ENCODE data around the gene ZNF28.
"Not testable (repeated sequence)": the region's sequence is repeated elsewhere in the genome, so short reads cannot be mapped to it uniquely, and the experiment has no call there.

The ZNF28 gene

DNA sequence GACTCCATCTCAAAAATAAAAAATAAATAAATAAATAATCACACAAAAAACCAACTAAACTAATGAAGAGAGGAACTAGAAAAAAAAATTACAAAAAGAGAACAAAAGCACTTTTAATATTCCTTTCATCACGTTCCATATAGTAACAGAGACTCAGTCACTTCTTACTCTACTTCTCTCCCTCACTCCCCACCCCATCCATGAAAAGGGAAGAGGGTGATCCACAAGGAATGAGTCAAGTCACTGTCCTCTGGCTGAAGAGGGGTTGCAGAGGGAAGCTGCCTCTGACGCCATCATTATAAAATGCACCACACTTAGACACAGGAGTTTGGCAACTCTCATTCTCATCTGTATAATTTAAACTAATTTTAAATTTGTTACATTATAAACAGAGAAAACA is 38.6 kb downstream of the ZNF28 start:
- not testable (repeated sequence) for DNase-seq (ENCODE audit: low read depth in 3 of 3, low spot score in 1 of 3)

DNA sequence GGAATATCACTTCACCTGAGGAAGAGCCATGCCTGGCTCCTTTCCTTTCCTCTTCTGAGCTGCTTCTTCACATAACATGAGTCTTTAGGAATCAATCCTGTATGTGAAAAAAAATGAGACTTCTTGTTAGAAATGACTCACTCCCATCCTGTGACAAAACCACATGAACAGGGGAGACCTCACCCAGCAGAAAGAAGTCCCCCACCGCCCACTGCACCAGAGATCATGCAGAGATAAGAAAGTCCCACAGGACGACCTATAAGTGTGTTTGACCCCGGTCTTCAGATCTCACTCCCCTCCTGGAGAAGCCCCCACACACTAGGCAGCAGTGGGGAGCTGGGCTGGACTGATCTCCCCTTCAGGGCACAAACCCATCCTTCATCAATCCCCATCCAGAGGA is 42.6 kb downstream of the ZNF28 start:
- DNase-seq (ENCODE audit: low read depth in 3 of 3, low spot score in 1 of 3) = no peak

DNA sequence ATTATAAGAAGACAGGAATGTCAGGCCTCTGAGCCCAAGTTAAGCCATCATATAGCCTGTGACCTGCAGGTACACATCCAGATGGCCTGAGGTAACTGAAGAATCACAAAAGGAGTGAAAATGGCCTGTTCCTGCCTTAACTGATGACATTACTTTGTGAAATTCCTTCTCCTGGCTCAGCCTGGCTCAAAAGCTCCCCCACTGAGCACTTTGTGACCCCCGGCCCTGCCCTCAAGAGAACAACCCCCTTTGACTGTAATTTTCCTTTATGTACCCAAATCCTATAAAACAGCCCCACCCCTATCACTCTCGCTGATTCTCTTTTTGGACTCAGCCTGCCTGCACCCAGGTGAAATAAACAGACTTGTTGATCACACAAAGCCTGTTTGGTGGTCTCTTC is 65.0 kb downstream of the ZNF28 start:
- not testable (repeated sequence) for DNase-seq (ENCODE audit: low read depth in 3 of 3, low spot score in 1 of 3)

DNA sequence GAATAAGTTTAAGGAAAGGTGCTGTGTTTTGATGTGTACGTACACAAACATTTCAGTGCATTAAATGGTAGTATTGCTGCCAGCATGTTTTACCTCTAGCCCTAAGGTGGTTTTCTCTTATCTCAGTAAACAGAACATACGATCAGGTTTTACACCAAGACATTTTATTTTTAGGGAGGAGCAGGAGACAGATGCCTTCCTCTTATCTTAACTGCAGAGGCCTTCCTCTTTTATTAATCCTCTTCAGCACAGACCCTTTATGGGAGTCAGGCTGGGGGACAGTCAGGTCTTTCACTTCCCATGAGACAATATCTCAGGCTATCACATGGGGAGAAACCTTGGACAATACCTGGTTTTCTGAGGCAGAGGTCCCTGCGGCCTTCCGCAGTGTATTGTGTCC is 71.7 kb downstream of the ZNF28 start:
- no peak for DNase-seq (ENCODE audit: low read depth in 3 of 3, low spot score in 1 of 3)

DNA sequence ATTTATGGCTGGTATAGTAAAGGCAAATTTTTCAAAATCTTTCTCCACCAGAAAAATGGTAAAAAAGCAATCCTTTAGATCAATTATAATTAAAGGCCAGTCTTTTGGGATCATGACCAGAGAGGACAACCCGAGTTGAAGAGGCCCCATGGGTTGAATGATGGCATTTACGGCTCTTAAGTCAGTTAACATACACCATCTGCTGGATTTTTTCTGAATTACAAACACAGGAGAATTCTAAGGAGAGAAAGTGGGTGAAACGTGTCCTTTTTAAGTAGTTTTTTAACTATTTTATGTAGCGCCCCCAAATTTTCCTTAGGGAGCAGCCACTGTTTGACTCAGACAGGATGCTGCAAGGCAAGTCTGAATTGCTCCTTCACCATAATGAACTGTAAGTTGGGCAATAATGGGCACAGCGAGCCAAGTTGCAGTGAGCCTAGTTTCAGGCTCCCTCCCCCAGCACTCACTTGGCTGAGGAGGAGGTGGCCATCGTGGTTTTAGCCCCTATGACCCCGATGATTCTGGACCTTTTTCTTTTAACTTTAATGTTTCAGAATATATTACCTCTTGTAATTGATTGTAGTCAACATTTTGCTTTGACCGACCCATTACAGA is 73.0 kb downstream of the ZNF28 start:
- no peak for DNase-seq (ENCODE audit: low read depth in 3 of 3, low spot score in 1 of 3)
